GM19397 (cell line): ENCODE data around the gene RNGTT.

ENCODE experiments used
- ATAC-seq: cut with Tn5 transposase; IDR thresholded peaks from one replicate; pipeline ENCODE4 v1.9.1; 2021; ENCODE audit warnings: mild to moderate bottlenecking, moderate library complexity; ENCODE audit not compliant: unreplicated experiment

Gene RNGTT

DNA sequence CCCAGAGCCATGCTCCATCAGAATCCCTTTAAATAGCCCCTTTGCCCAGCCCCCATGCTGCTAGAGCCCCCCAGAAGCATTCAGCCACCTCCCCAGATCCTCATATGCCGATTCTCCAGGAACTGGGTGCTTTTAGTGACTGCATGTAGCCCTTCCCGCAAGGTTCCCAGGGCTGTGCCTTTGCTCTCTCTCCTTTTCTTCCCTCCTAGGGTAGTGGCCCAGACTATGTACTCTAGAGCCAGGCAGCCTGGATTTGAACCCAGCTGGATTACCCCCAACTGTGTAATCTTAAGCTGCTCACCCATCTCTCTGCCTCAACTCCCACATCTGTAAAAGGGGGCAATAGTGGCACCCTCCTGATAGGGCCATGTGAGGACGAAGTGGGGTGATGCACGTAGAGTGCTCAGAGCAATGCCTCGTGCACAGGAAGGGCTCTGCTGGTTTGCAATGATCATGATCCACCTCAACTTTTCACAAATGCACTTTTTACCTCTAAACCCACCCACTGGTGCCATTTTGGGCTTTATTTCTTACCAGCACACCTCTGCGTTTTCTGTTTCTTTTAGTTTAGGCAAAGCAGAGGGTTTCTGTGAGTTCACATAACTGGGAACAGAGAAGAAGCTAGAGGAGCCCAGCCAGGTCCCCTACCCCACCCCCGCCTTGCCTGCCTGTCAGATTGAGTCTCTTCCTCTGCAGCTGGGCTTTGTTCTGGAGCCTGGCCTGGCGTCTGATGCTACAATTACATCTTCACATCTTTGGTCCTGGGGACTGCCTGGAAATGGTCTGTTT, 396.5 kb downstream of the RNGTT start:
- no peak for ATAC-seq

DNA sequence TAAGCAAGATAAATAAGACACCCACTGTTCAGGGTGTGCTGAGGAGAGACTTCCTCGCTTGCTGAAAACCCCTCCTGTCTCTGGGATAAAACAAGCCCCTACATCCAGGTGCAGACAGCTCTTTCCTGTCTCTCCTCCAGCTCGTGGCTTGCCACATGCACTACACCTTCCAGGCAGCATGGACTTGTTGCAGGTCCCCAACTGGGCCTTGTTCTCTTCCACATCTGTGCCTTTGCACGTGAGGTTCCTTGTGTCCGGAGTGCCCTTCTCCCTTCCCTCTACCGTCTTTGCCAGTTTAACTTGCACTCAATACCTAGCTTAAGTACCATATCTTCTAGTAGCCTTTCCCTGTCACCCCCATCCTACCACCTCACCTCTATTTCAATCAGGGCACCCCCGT, 397.6 kb downstream of the RNGTT start:
- ATAC-seq = no peak

- ATAC-seq = no peak
Observed at GRCh38 chr6:88565409-88565811, 398.0 kb downstream of the RNGTT start.

GRCh38 chr6:88563277-88563625, 400.2 kb downstream of the RNGTT start:
- ATAC-seq = no peak

- ATAC-seq = no peak
Observed at GRCh38 chr6:88562353-88563276, 400.8 kb downstream of the RNGTT start.

DNA sequence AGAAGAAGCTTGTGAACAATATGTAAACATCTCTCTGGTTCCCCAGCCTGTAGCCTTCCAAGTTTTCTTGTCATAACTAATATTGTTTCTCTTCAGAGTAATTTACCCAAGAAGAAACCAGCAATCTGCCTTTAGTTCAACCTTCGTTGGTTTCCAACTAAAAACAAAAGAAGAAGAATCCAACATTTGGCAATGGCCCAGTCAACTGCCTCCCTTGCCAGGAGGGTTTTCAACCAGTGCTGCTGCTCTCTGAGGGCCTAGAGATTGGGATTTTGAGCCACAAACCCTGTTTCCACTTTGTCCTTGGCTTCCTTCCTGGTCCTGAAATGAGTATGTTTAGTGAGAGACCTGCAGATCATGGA, 401.5 kb downstream of the RNGTT start:
- ATAC-seq = no peak

DNA sequence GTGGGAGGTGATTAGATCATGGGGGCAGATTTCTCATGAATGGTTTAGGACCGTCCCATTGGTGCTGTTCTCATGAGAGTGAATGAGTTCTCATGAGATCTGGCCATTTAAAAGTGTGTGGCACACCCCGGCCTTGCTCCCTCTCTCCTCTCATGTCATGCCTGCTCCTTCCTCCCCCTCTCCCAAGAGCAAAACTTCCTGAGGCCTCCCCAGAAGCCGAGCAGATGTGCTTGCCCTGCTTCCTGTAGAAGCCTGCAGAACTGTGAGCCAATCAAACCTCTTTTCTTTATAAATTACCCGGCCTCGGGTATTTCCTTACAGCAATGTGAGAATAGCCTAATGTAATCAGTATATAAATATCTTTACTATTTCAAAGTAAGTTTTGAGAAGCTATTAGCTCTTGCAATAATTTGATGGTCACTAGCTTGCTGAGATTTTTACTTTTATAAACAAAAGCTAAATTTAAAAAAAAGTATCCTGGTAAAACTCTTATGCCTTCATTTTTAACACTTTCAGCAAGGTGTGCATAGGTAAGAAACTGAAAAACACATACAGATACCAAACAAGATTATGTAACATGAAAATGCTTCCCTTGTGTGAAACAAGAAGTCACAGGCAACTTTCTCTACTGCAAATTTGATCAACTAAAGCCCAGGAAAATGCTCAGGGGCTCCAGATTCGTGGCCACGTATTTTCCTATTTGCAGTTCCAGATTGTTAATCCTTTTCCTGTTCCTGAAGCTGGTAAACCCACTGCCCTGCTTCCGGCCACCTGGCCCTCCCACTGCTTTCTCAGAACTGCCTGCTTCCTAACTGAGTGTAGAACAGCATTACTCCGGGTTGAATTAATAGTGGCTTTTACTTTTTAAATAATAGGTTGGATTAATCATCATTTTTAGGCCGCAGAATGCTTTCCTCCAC, 402.1 kb downstream of the RNGTT start:
- ATAC-seq = no peak
